Suppressor macrophage treated with lipopolysaccharide for 4 hours (primary cell): ENCODE data around the gene SMIM12.

ENCODE experiments used
- DNase-seq: peaks from one replicate; pipeline ENCODE4 v3.0.0-alpha.2; 2020

SMIM12 gene

GRCh38 chr1:34859446-34860200, at the start of gene SMIM12:
Gene SMIM12, minus strand, starts transcription at chr1:34859749. Its CDS starts 3,772 bp downstream, at chr1:34855977.
- DNase-seq: peak; percentile 98

GRCh38 chr1:34908369-34908768, 48.8 kb upstream of the SMIM12 start:
- no peak for DNase-seq

- DNase-seq: no peak
Measured at GRCh38 chr1:34907487-34908090, 48.0 kb upstream of the SMIM12 start.

GRCh38 chr1:34906756-34907155, 47.2 kb upstream of the SMIM12 start:
- DNase-seq: no peak

GRCh38 chr1:34906222-34906621, 46.7 kb upstream of the SMIM12 start:
- DNase-seq: no peak

GRCh38 chr1:34905098-34905459, 45.5 kb upstream of the SMIM12 start:
- DNase-seq: no peak

- DNase-seq: no peak
Measured at GRCh38 chr1:34904236-34905097, 44.9 kb upstream of the SMIM12 start.

- no peak for DNase-seq
Measured at GRCh38 chr1:34901919-34902318, 42.4 kb upstream of the SMIM12 start.

- DNase-seq: no peak
Measured at GRCh38 chr1:34900775-34901502, 41.4 kb upstream of the SMIM12 start.

GRCh38 chr1:34899906-34900305, 40.4 kb upstream of the SMIM12 start:
- no peak for DNase-seq

GRCh38 chr1:34899471-34899870, 39.9 kb upstream of the SMIM12 start:
- DNase-seq: no peak

GRCh38 chr1:34898330-34898761, 38.8 kb upstream of the SMIM12 start:
- DNase-seq: no peak

GRCh38 chr1:34896612-34897011, 37.1 kb upstream of the SMIM12 start:
- DNase-seq: no peak

GRCh38 chr1:34889705-34890104, 30.2 kb upstream of the SMIM12 start:
- no peak for DNase-seq

- no peak for DNase-seq
Measured at GRCh38 chr1:34887593-34887992, 28.0 kb upstream of the SMIM12 start.

- DNase-seq: peak; percentile 17
Measured at GRCh38 chr1:34885405-34886247, 26.1 kb upstream of the SMIM12 start.

- no peak for DNase-seq
Measured at GRCh38 chr1:34884961-34885360, 25.4 kb upstream of the SMIM12 start.

GRCh38 chr1:34884536-34884935, 25.0 kb upstream of the SMIM12 start:
- DNase-seq: no peak

GRCh38 chr1:34879230-34879629, 19.7 kb upstream of the SMIM12 start:
- no peak for DNase-seq

GRCh38 chr1:34876406-34876805, 16.9 kb upstream of the SMIM12 start:
- no peak for DNase-seq

- DNase-seq: no peak
Measured at GRCh38 chr1:34874296-34874952, 14.9 kb upstream of the SMIM12 start.

- no peak for DNase-seq
Measured at GRCh38 chr1:34872133-34872503, 12.6 kb upstream of the SMIM12 start.
